ENCODE results near the gene DLGAP4. TPM values are rescaled to one million over a fixed set of nuclear protein-coding genes. Genes with fewer than 3 reads are reported as not detected.
A peak's percentile ranks its signal among the peaks of the same experiment; 100 is the strongest.

Gene DLGAP4
- total and polyA plus RNA-seq, 2 of the 13 experiments (the other 11 are each of a cell fraction or from before 2014, with no cell fraction given) = 15.2 to 26.7 TPM

- peak; percentile 49; the same call in 1 of the 2 replicates for TF ChIP-seq POLR2AphosphoS5 (IDR thresholded peaks at IDR 0.05; ENCODE audit: low read depth, low read length)
- TF ChIP-seq ZNF878 (CRISPR knock-in tag; IDR thresholded peaks at IDR 0.05) = no peak
- TF ChIP-seq NFE2 (CRISPR knock-in tag; IDR thresholded peaks at IDR 0.05) = no peak
- TF ChIP-seq ZNF207 (IDR thresholded peaks at IDR 0.05; ENCODE audit: borderline replicate concordance) = no peak
- peak; percentile 89 for TF ChIP-seq ZMYM4 (CRISPR knock-in tag; IDR thresholded peaks at IDR 0.05)
- peak; percentile 87 for TF ChIP-seq YEATS2 (CRISPR knock-in tag; IDR thresholded peaks at IDR 0.05; ENCODE audit: borderline replicate concordance)
- TF ChIP-seq PHF8 (CRISPR knock-in tag; IDR thresholded peaks at IDR 0.05) = peak; percentile 60
- TF ChIP-seq GLI4 (CRISPR knock-in tag; IDR thresholded peaks at IDR 0.05; ENCODE audit: borderline replicate concordance) = peak; percentile 98
- no peak for TF ChIP-seq DZIP1 (CRISPR knock-in tag; IDR thresholded peaks at IDR 0.05)
- TF ChIP-seq MAF1 (CRISPR knock-in tag; IDR thresholded peaks at IDR 0.05; ENCODE audit: borderline replicate concordance) = peak; percentile 94
- peak; percentile 92 for TF ChIP-seq EEA1 (CRISPR knock-in tag; IDR thresholded peaks at IDR 0.05; ENCODE audit: borderline replicate concordance)
- peak; percentile 83 for TF ChIP-seq KDM2A (CRISPR knock-in tag; IDR thresholded peaks at IDR 0.05; ENCODE audit: borderline replicate concordance, low read depth)
- peak; percentile 30 for TF ChIP-seq HNF4A (CRISPR knock-in tag; IDR thresholded peaks at IDR 0.05)
- peak; percentile 73; the same call in 1 of the 2 replicates for TF ChIP-seq GABPB1 (CRISPR knock-in tag; IDR thresholded peaks at IDR 0.05)
- peak; percentile 82 for TF ChIP-seq ZFX (CRISPR knock-in tag; IDR thresholded peaks at IDR 0.05; ENCODE audit: low read depth)
- TF ChIP-seq AKAP8 (CRISPR knock-in tag; IDR thresholded peaks at IDR 0.05) = 0 out of 2 replicates have a peak, but pooled peaks have one; percentile 85
- peak; percentile 71; the same call in 1 of the 2 replicates for TF ChIP-seq ZKSCAN1 (IDR thresholded peaks at IDR 0.05; ENCODE audit: low read length)
- no peak for TF ChIP-seq ZNF101 (CRISPR knock-in tag; IDR thresholded peaks at IDR 0.05; ENCODE audit: borderline replicate concordance, low read depth)
- no peak for TF ChIP-seq ZXDC (CRISPR knock-in tag; IDR thresholded peaks at IDR 0.05)
- peak; percentile 68; the same call in 1 of the 2 replicates for TF ChIP-seq LBX2 (CRISPR knock-in tag; IDR thresholded peaks at IDR 0.05; ENCODE audit: borderline replicate concordance)
- peak; percentile 78 for TF ChIP-seq ATF2 (CRISPR knock-in tag; IDR thresholded peaks at IDR 0.05)
- TF ChIP-seq ZNF296 (CRISPR knock-in tag; conservative IDR thresholded peaks at IDR 0.05) = no peak
Measured at GRCh38 chr20:36460648-36461599, 154.8 kb downstream of the DLGAP4 start (continued).

Measured in HepG2 (cell line).